GM21528 (cell line): ENCODE results near the gene CFAP52.
"Not testable (repeated sequence)": the region's sequence is repeated elsewhere in the genome, so short reads cannot be mapped to it uniquely, and the experiment has no call there.

ENCODE experiments used
- ATAC-seq: cut with Tn5 transposase; IDR thresholded peaks from one replicate; pipeline ENCODE4 v1.9.1; 2021; ENCODE audit warnings: mild to moderate bottlenecking, moderate library complexity; ENCODE audit not compliant: unreplicated experiment, low FRiP score

The CFAP52 gene

GRCh38 chr17:9644910-9645751 is 68.7 kb downstream of the CFAP52 start, which contains the start of gene USP43:
Gene USP43 (plus strand): TSS chr17:9645517. CDS start chr17:9645633, 116 bp downstream.
- no peak for ATAC-seq

GRCh38 chr17:9645851-9646545 is 69.6 kb downstream of the CFAP52 start:
- no peak for ATAC-seq

DNA sequence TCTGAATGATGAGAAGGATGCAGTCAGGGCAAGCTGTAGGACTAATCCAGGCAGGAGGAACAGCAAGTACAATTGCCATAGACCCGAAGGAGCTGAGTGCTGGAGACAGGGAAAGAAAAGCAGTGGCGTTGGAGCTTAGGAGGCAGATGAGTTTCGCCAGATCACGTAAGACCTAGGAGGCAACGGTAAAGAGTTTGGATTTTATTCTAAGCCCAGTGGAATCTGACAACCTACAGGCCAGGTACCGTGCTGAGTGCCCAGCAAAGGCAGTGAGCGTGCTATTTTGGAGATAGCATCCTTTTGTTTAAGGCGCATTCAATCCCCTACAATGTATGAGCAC is 70.1 kb downstream of the CFAP52 start:
- no peak for ATAC-seq

- no peak for ATAC-seq
These were observed 70.6 kb downstream of the CFAP52 start for GRCh38 chr17:9647014-9647413.

DNA sequence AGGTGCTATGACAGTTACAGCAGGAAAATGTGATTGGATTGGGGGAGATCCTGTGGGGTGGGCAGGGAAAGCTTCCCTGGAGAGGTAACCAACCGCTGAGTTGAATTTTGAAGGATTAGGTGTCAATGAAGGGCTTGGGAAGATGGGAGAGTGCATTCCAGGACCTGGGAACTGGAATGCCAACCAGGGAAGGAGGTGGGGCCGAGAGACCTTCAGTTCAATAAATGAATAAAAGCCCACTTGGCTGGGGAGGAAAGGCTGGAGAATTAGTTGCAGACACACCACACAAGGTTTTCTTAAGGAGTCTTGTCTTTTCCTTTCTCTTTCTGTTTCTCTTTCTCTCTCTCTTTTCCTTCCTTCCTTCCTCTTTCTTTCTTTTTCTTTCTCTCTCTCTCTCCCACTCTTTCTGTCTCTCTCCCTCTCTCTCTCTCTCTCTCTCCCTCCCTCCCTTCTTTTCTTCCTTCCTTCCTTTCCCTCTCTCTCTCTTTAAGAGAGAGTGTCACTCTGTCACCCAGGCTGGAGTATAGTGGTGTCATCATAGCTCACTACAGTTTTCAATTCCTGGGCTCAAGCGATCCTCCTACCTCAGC is 72.2 kb downstream of the CFAP52 start:
- no peak for ATAC-seq

- ATAC-seq = no peak
These were observed 82.3 kb downstream of the CFAP52 start for GRCh38 chr17:9658593-9659211.

DNA sequence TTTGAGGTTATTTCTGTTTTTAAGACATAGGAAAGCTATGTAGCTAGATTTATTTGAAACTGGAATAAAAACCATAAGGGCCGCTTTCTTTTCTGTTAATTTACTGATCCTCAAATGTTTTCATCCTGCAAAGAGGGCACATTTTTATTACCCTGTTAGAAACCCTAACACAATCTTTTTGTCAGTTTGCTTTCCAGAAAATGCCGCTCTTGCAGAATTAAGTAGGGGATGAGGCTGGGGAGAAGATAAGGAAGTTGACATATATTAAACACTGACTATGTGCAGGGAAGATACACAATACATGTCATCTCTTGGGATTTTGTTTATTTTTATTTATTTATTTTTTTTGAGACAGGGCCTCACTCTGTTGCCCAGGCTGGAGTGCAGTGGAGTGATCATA is 84.6 kb downstream of the CFAP52 start:
- no peak for ATAC-seq

GRCh38 chr17:9663511-9663910 is 87.1 kb downstream of the CFAP52 start:
- ATAC-seq = not testable (repeated sequence)

GRCh38 chr17:9666461-9667050 is 90.1 kb downstream of the CFAP52 start:
- ATAC-seq = no peak

DNA sequence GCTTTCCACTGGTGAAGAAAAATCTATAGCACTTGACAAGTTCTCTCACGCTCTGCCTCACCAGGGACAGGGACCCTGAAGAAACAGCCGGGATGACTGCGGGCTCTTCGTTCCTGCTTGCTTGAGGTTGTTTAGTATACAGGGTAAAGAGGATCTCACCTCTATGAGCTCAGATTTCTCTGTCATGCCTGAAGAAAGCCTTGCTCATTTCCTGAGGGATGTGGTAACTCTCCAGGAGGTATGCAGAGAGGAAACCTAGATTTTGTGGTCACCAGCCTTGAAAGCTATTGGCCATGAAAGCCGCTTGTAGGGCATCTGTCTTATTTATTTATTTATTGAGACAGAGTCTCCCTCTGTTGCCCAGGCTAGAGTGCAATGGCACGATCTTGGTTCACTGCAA is 92.1 kb downstream of the CFAP52 start:
- ATAC-seq = no peak

GRCh38 chr17:9669551-9670008 is 93.1 kb downstream of the CFAP52 start:
- no peak for ATAC-seq

DNA sequence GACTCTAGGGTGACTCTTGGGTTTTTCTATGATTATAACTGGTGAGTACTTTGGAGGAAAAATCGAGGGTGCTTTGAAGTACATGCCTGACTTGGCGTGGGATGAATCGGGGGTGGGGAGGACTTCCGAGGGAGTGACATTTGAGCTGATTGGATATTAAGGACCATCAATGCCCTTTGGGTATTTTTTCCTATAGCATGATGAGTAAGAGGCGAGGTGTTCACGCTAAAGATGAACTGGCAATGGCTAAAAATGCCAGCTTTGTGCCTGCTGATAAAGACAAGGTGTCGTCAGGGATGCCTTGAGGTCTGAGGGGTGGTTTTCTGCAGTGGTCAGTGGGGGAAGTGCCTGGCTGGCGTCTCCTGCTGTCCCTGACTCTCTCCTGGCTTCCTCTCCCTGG is 94.2 kb downstream of the CFAP52 start:
- no peak for ATAC-seq

DNA sequence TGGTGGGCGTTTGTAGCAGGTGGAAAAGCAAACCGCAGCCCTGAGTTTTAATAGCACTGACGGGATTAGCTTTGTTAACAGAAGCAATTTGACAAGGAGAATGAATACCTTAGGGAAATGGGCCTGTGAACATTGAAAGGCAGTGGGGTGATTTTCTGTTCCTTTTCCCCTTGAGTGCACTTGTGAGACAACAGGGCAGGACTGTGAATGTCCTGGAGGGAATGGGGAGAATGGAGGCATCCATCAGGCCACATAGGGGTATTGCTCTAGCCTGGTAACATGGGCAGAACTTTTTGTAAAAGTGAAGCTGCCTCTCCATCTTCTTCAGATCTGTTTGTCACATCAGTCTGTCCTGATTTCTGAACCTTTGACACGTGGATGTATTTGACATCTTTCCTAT is 95.1 kb downstream of the CFAP52 start:
- ATAC-seq = no peak

- ATAC-seq = no peak
These were observed 95.8 kb downstream of the CFAP52 start for GRCh38 chr17:9672266-9672665.

DNA sequence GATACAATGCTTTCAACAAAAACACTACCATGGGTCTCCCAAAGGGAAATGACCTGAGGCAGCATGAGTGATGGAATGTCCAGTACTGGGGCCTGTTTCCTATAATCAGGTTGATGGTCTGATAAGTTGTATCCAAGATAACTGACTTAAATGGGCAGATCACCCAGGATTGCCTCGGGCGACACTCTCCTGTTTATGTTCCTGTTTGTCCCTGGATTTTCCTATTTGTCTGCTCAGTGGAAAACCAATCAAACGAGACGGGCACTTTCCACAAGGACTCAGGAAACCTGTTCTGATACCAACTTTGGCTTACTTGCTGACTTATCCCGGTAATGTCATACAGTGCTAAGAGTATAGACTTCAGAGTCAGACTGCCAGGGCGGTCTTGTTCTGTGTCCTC is 96.2 kb downstream of the CFAP52 start:
- no peak for ATAC-seq

DNA sequence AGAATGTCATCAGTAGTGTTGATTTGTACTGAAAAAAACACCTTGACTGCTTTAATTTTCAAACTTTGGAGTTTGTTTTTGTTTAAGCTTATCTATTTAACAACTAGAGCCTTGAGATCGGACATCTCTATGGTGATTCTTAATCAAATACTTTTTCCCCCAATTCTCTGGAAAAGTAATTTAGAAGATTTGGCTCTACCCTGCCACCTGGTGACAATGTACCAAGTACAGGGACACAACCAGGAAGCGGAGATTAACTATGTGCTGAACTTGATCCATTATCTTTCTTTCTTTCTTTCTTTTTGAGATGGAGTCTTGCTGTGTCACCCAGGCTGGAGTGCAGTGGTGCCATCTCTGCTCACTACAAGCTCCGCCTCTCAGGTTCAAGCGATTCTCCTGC is 99.6 kb downstream of the CFAP52 start:
- ATAC-seq = no peak

DNA sequence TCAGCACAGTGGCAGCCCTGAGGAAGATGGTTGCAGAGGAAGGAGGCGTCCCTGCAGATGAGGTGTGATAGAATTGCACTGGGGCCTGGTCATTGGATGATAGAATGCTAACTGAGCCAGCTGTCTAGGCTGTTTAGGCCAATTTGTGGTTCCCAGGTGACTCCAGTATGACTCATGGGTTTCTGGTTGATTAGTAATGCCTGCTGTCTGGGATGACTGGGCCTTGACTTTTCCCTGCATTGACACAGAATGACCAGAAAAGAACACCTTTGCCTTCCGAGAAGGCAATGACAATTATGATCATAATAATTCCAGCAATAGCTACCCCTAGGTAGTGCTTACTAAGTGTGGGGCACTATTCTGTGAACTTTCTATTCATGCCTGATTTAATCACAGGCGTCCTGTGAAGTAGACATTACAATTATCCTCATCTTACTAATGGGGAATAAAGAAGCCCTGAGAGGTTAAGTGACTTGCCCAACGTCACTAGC is 100.4 kb downstream of the CFAP52 start:
- no peak for ATAC-seq

- no peak for ATAC-seq
These were observed 101.0 kb downstream of the CFAP52 start for GRCh38 chr17:9677411-9677810.

DNA sequence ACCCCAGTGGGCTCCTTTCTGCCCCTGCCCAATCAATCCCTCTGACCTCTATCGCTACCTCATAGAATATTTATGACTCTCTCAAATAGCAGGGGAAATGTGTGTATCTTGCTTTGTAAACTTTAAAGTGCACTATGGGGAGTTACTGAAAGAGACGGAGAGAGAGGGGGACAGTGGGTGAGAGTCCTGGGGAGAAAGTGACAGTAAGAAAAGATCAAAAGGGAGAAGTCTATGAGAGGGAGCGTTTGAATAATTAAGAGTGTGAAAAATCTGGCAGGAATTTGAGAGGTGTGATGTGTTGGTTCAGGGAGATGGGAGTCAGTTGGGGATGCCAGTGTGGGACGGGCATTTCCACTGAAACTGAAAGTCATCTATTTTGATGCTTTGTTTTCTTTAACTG is 101.5 kb downstream of the CFAP52 start:
- ATAC-seq = no peak

DNA sequence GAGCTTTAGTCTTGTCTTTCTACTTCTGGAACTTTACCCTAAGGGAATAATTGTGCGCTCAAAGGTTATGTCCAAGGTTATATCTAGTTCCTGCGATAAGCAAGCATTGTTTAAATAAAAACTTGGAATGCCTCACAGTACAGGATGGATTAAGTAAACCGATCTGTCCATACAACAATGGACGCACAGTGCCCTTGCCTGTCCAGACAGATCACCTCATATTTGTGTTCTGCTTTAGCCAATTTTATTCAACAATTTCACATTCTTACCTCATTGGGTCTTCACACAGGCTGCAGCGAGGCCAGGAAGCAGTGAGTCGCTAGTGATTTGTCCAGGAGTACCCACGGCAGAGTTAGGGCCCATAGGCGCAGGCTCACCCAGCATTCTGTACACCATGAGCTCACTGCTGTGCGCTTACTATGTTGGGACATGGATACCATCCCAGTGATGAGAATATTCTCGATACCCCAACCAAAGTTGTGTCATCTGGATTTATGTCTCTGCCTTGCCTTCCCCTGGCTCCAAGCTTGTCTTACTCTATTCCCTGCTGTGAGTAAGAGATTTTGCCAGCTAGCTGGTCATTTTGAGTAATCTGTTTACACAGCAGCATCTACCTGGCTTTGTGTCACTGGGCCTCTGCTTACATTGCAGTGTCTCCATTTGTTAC is 108.6 kb downstream of the CFAP52 start:
- ATAC-seq = no peak
